HG03066 (cell line): ENCODE data around the gene AOAH.
A peak's percentile ranks its signal among the peaks of the same experiment; 100 is the strongest.
"Not testable (repeated sequence)": the region's sequence is repeated elsewhere in the genome, so short reads cannot be mapped to it uniquely, and the experiment has no call there.

Source experiments
- ATAC-seq: cut with Tn5 transposase; IDR thresholded peaks from one replicate; pipeline ENCODE4 v1.9.1; 2021; ENCODE audit warnings: low read depth; ENCODE audit not compliant: unreplicated experiment

The AOAH gene

GRCh38 chr7:36741866-36742265 is 17.6 kb upstream of the AOAH start:
- no peak for ATAC-seq

- ATAC-seq = no peak
These were observed 15.1 kb upstream of the AOAH start for GRCh38 chr7:36739351-36739750.

- no peak for ATAC-seq
These were observed 12.6 kb upstream of the AOAH start for GRCh38 chr7:36736899-36737211.

- ATAC-seq = peak; percentile 95
These were observed 12.0 kb upstream of the AOAH start for GRCh38 chr7:36736090-36736898.

GRCh38 chr7:36735172-36735571 is 10.9 kb upstream of the AOAH start:
- no peak for ATAC-seq

GRCh38 chr7:36734731-36735130 is 10.4 kb upstream of the AOAH start:
- no peak for ATAC-seq

GRCh38 chr7:36733411-36733810 is 9.1 kb upstream of the AOAH start:
- ATAC-seq = no peak

GRCh38 chr7:36732806-36733205 is 8.5 kb upstream of the AOAH start:
- ATAC-seq = no peak

- no peak for ATAC-seq
These were observed 5.8 kb upstream of the AOAH start for GRCh38 chr7:36730046-36730445.

GRCh38 chr7:36728143-36728542 is 3.8 kb upstream of the AOAH start:
- no peak for ATAC-seq

GRCh38 chr7:36726806-36727503 is 2.7 kb upstream of the AOAH start:
- ATAC-seq = no peak

GRCh38 chr7:36726311-36726710 is 2.0 kb upstream of the AOAH start:
- no peak for ATAC-seq

- ATAC-seq = no peak
These were observed 702 bp upstream of the AOAH start for GRCh38 chr7:36724996-36725395.

GRCh38 chr7:36723291-36723690 is 1.0 kb downstream of the AOAH start:
- no peak for ATAC-seq

GRCh38 chr7:36719083-36719632 is 5.1 kb downstream of the AOAH start:
- no peak for ATAC-seq

GRCh38 chr7:36717586-36717985 is 6.7 kb downstream of the AOAH start:
- ATAC-seq = no peak

- not testable (repeated sequence) for ATAC-seq
These were observed 7.5 kb downstream of the AOAH start for GRCh38 chr7:36716802-36717201.

- no peak for ATAC-seq
These were observed 12.3 kb downstream of the AOAH start for GRCh38 chr7:36712015-36712414.

- no peak for ATAC-seq
These were observed 13.0 kb downstream of the AOAH start for GRCh38 chr7:36711256-36711655.

GRCh38 chr7:36710186-36710791 is 14.0 kb downstream of the AOAH start:
- no peak for ATAC-seq

- no peak for ATAC-seq
These were observed 15.5 kb downstream of the AOAH start for GRCh38 chr7:36708767-36709166.

- ATAC-seq = no peak
These were observed 16.4 kb downstream of the AOAH start for GRCh38 chr7:36707898-36708297.
